Gastrocnemius medialis (tissue), 4 donors: ENCODE measurements around the gene MTNR1B.

Experiments
- CTCF ChIP-seq, 5 experiments: fragments of 450-650 bp in 3 of 5; fragments of 200-600 bp in 2 of 5; sonication (generic) in 2 of 5; IDR thresholded peaks in 4 of 5; conservative IDR thresholded peaks in 1 of 5; 1 replicate in 4 of 5; 2 replicates in 1 of 5; pipeline ENCODE4 v1.5.1; 2016 to 2019; ENCODE audit warnings: antibody characterized with exemption in 5 of 5, mild to moderate bottlenecking in 3 of 5, moderate library complexity in 3 of 5
- POLR2A ChIP-seq, 2 donors: fragments of 450-650 bp; IDR thresholded peaks; one replicate each; pipeline ENCODE4 v1.6.1; 2017; ENCODE audit warnings: antibody characterized with exemption in 2 of 2, mild to moderate bottlenecking in 2 of 2, moderate library complexity in 2 of 2

GRCh38 chr11:92979176-92979575, 9.7 kb downstream of the MTNR1B start:
- TF ChIP-seq CTCF (IDR thresholded peaks at IDR 0.05 in 4 of 5, conservative IDR thresholded peaks at IDR 0.05 in 1 of 5), result no peak
- no peak for TF ChIP-seq POLR2A (IDR thresholded peaks at IDR 0.05)
